ENCODE data around the gene CYB5D1.

CYB5D1 gene

GRCh38 chr17:7894866-7895265, 37.1 kb downstream of the CYB5D1 start:
- in situ Hi-C loops (cut with HindIII; ENCODE audit: low sequenced_read_pairs), result no loop called here
- no peak overlapping the region for H3K4me3 ChIP-seq (ENCODE audit: low read depth, low read length)
- no peak for TF ChIP-seq CTCF (IDR thresholded peaks at IDR 0.05; ENCODE audit: low read depth, low read length)
- DNase-seq (ENCODE audit: low read depth, low spot score), result no peak

- no peak for DNase-seq (ENCODE audit: low read depth, low spot score)
- no peak for TF ChIP-seq CTCF (IDR thresholded peaks at IDR 0.05; ENCODE audit: low read depth, low read length)
- H3K4me3 ChIP-seq (ENCODE audit: low read depth, low read length), result no peak overlapping the region
- in situ Hi-C loops (cut with HindIII; ENCODE audit: low sequenced_read_pairs), result no loop called here
Observed at GRCh38 chr17:7897090-7897489, 39.3 kb downstream of the CYB5D1 start.

GRCh38 chr17:7897773-7898172, 40.0 kb downstream of the CYB5D1 start:
- peak; percentile 55 for DNase-seq (ENCODE audit: low read depth, low spot score)
- H3K4me3 ChIP-seq (ENCODE audit: low read depth, low read length), result no peak overlapping the region
- peak; percentile 36 for TF ChIP-seq CTCF (IDR thresholded peaks at IDR 0.05; ENCODE audit: low read depth, low read length)
- in situ Hi-C loops (cut with HindIII; ENCODE audit: low sequenced_read_pairs), result no loop called here

- TF ChIP-seq CTCF (IDR thresholded peaks at IDR 0.05; ENCODE audit: low read depth, low read length), result no peak
Observed at GRCh38 chr17:7903154-7904103, 45.6 kb downstream of the CYB5D1 start.

GRCh38 chr17:7909089-7909488, 51.3 kb downstream of the CYB5D1 start:
- TF ChIP-seq CTCF (IDR thresholded peaks at IDR 0.05; ENCODE audit: low read depth, low read length), result no peak
- in situ Hi-C loops (cut with HindIII; ENCODE audit: low sequenced_read_pairs), result no loop called here
- no peak overlapping the region for H3K4me3 ChIP-seq (ENCODE audit: low read depth, low read length)
- DNase-seq (ENCODE audit: low read depth, low spot score), result no peak

More at GRCh38 chr17:7903154-7904103, 45.6 kb downstream of the CYB5D1 start:
- peak; percentile 75 for DNase-seq (ENCODE audit: low read depth, low spot score)
- no peak overlapping the region for H3K4me3 ChIP-seq (ENCODE audit: low read depth, low read length)
- in situ Hi-C loops (cut with HindIII; ENCODE audit: low sequenced_read_pairs), result no loop called here

GRCh38 chr17:7910281-7910680, 52.5 kb downstream of the CYB5D1 start:
- no peak for DNase-seq (ENCODE audit: low read depth, low spot score)
- no peak for TF ChIP-seq CTCF (IDR thresholded peaks at IDR 0.05; ENCODE audit: low read depth, low read length)
- no peak overlapping the region for H3K4me3 ChIP-seq (ENCODE audit: low read depth, low read length)
- in situ Hi-C loops (cut with HindIII; ENCODE audit: low sequenced_read_pairs), result no loop called here
